HG02870 (cell line): Measurements from ENCODE around the gene GIT1.
A peak's percentile ranks its signal among the peaks of the same experiment; 100 is the strongest.

ENCODE experiments used
- ATAC-seq: cut with Tn5 transposase; IDR thresholded peaks from one replicate; pipeline ENCODE4 v1.9.1; 2021; ENCODE audit warnings: mild to moderate bottlenecking, moderate library complexity; ENCODE audit not compliant: unreplicated experiment

GIT1 gene

DNA sequence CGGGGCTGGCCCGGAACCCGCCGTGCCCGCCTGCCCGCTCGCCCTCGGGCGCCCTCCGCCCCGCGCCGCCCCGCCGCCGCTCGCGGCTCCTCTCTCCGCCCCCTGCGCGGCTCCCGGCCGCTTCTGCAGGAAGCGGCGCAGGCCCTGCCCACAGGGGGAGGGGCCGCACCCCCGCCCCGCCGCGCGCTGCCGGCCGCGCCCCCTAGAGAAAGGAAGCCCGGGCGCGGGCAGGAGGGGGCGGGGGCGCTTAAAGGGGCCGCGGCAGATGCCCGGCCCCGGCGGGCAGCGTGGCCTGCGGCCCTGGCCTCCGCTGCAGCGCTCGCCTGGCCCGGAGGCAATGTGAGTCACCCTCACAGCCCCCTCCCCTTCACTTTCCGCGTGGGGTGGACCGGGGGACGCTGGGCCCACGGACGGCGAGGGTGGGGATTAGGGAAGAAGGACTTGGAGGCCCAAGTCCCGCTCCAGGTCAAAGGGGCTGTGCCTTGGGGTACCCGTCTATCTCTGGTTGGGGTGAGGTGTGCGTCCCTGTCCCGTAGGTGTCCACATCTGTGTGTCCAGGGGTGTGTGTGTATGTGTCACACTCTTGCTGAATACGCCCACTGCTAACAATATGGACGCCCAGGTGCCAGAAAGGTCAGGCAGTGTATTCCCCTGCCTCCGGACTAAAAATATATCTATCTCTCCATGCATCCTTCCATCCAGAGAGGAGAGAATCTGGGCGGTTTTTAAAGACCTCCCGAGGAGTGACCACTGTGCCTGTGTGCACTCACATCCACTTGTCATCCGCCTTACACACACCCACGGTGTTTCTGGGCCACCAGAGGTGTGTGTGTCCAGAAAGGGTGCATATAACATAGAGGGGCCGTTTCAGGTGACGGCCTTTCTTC, at the start of gene GIT1:
Gene GIT1, minus strand, starts transcription at position 125 of the 887 bp plus-strand sequence. CDS start 270 bp downstream, outside the sequence.
- ATAC-seq, result peak; percentile 40

DNA sequence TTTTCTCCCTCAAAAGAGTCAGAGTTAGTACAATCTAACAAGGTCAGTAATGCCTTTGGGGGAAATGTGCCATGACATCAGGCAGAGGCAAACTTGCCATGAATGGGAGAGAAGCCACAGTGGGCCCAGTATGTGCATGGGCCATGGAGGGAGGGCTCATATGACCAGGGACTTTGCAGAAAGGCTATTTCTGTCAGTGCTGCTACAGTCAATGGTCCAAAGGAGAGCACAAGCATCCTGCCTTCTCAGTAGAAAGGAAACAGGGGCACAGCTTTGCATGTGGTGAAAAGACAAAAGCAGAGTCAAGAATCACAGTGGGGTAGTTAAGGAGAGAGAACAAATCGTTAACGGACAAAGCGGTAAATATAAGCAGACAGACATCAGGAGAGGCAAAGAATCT, 44.4 kb upstream of the GIT1 start:
- no peak for ATAC-seq

- no peak for ATAC-seq
Measured at GRCh38 chr17:29630630-29631193, 41.3 kb upstream of the GIT1 start.

GRCh38 chr17:29629839-29630238, 40.4 kb upstream of the GIT1 start:
- ATAC-seq, result no peak

DNA sequence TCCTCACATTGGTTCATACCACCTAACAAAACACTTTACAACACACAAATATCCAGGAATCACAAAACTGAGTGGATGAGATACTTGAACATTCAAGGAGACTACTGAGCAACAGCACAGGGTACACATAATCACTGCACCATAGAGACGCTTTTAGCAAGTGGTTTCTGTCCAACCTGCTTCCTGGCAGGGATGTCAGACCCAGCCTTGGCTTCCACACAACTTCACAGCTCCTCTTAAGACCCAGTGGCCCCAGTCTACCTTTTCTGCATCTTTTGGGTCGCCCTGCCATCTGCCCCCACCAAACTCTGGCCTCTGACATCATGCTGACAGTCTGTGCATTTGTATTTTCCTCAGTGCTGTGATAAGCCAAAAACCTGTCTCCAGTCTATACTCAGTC, 39.2 kb upstream of the GIT1 start:
- no peak for ATAC-seq

- ATAC-seq, result no peak
Measured at GRCh38 chr17:29627951-29628350, 38.5 kb upstream of the GIT1 start.

DNA sequence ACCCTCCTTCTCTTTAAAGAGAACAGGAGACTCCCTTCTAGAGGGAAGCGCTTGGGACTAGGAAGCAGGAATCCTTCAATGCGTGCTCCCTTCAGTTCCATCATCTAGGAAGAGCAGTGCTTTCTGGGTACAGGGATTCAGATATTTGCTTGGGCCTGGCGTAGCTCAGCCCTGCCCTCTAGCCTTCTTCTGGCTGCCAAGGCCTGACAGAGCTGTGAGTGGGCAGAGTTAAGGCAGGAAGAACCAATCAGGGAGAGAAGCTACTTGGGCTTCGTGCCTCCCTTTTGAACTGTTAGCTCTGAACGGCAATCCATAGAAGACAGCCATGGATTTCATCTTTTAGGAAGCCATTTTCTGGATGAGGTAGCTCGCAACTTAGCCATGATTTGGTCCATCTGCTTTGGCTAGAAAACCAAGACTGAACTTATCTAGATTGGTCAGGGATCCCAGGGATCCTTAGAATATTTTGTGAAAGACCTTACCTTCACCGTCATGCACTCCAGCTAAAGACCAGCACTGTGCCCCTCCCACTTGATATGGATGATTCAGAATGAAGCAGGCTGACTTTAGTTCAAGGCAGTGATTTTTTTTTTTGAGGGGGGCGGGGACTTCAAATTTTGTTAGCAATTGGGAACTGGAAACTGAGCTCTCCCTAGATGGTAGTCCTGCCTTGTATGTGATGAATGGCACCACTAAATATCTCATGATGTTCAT, 35.7 kb upstream of the GIT1 start:
- no peak for ATAC-seq

DNA sequence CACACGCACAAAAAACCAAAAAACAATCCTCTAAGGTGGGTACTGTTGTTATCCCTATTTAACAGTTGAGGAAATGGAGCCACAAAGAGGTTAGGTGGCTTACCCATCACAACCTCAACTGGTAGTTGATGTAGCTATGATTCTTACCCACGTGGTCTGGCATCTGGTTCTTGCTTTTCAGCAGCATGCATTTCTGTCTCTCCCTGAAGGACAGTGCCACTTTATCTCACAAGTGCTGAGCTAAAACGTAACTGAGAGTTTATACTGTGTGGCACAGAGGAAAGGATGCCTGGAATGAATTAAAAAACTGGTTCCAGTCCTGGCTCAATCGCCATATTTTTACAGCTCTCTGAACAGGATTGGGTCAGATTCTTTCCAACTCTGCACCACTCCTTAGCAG, 35.1 kb upstream of the GIT1 start:
- ATAC-seq, result no peak

- no peak for ATAC-seq
Measured at GRCh38 chr17:29623283-29623647, 33.8 kb upstream of the GIT1 start.

- ATAC-seq, result peak; percentile 42
Measured at GRCh38 chr17:29622337-29623282, 33.2 kb upstream of the GIT1 start, which contains the start of gene CORO6. TSS of gene CORO6 (minus strand) at chr17:29622912. CDS start at chr17:29621421, 1,491 bp downstream.

- ATAC-seq, result no peak
Measured at GRCh38 chr17:29621751-29622194, 32.3 kb upstream of the GIT1 start.

DNA sequence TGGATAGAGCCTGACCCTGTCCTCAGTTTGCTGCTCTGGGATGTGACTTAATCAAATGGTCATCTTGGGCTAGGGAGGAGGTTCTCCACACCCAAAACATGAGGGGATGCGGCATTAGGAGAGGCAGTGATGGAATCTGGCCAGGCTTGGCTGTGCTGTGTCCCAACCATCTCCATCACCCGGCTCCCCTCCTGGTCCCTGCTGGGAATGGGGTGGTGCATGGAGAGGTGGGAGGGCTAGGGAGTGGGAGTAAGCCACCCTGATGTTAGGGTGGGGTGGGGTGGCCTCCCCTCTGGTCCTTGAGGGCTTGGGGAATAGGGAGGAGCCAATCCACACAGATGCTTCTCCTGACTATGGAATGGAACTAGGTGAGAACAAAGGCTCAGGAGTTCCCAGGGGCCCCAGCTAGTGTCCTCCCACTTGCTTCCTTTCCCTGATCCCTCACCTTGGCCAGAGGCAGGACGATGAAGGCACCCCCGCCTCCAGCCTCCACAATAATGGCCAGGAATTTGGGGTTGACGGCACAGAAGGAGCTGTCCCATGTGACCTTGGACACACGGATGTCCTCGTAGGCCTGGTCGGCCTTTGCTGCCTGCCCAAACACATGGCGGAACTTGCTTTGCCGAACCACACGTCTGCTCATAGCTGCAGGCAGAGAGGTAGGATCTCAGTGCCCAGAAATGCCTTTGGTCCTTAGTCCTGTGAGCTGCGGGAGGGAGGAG, 31.5 kb upstream of the GIT1 start:
- ATAC-seq, result no peak

- no peak for ATAC-seq
Measured at GRCh38 chr17:29620271-29620670, 30.8 kb upstream of the GIT1 start.

DNA sequence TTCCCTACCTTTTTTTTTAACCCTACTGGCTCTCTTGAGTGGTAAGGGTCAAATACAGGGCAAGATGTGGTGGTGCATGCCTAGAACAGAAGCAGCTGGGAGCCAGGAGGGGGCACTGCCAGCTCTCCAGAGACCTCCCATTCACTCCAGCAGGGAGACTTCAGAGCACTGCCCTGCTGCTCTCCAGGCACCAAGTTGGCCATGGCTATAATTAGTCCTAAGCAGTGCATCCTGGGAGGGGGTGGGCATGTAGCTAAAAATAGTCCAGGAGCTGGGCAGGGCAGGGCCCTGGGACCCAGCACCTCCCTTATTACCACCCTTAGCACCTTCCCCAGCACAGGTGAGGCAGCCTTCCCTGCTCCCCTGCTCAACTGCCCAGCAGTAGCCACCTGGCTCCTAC, 29.8 kb upstream of the GIT1 start:
- ATAC-seq, result no peak

GRCh38 chr17:29618272-29619065, 29.0 kb upstream of the GIT1 start:
- ATAC-seq, result no peak

GRCh38 chr17:29617481-29618271, 28.2 kb upstream of the GIT1 start:
- no peak for ATAC-seq

- ATAC-seq, result no peak
Measured at GRCh38 chr17:29617125-29617480, 27.7 kb upstream of the GIT1 start.

DNA sequence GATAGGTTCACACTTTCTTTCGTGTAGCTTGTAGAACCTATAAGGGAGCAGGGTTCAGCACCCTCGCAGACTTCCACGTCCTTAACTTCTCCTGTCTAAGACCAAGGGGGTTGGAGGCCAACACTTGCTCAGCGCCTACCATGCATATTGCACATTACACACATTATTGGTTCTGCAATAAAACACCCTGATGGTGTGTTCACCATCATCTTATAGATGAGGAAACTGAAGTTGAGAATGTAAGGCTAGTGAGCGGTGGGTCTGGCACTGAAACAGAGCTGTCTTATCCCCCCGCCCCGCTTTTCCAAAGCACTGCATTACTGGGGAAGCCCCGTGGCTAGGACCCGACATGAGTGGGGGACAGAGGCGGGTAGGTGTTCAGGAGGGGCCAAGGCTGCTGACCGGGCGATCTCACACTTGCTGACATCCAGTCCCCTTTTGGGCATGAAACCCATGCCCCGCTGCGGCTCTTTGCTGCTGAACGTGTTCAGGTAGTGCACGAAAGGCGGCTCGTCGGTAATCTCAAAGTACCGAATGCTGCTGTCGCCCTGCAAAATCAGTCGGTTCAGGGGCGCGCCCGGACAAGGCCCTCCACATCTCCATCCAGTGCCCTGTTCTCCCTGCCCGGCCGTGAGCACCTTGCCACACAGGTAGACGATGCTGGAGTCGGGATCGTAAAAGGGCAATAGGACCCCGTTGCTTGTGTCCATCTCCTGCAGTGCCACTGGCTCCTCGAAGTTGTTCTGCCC, 27.0 kb upstream of the GIT1 start:
- no peak for ATAC-seq
